HEK293T (cell line): Measurements from ENCODE around the gene GYS1.

Source experiments
- CTCF ChIA-PET: fragments of 350-600 bp; formaldehyde crosslinking; extraction: SDS; loops from one replicate; lab custom pipeline; 2021; ENCODE audit warnings: antibody characterized with exemption, inconsistent platforms; lab: Yijun Ruan, JAX
- POLR2A ChIA-PET: fragments of 350-600 bp; formaldehyde crosslinking; extraction: SDS; loops from one replicate; lab custom pipeline; 2020; ENCODE audit warnings: antibody characterized with exemption, inconsistent platforms; lab: Yijun Ruan, JAX
- DNase-seq: peaks from one replicate; pipeline ENCODE4 v3.0.0; 2012; ENCODE audit warnings: mixed read lengths; ENCODE audit errors: extremely low spot score
- ARNT ChIP-seq: fragments of 450-650 bp; IDR thresholded peaks from 2 replicates; pipeline ENCODE4 v1.6.1; 2017; ENCODE audit warnings: mild to moderate bottlenecking
- BHLHE40 ChIP-seq: fragments of 450-650 bp; IDR thresholded peaks from 2 replicates; pipeline ENCODE4 v1.6.1; 2016; ENCODE audit warnings: mild to moderate bottlenecking, moderate library complexity, borderline replicate concordance
- CTBP1 ChIP-seq: fragments of 450-650 bp; IDR thresholded peaks from 2 replicates; pipeline ENCODE4 v1.6.1; 2016; ENCODE audit warnings: borderline replicate concordance
- ELF4 ChIP-seq: fragments of 450-650 bp; IDR thresholded peaks from 2 replicates; pipeline ENCODE4 v1.6.1; 2017; ENCODE audit warnings: antibody characterized with exemption
- FOXA1 ChIP-seq: fragments of 450-650 bp; IDR thresholded peaks from 2 replicates; pipeline ENCODE4 v1.6.1; 2016; ENCODE audit warnings: mild to moderate bottlenecking
- FOXK2 ChIP-seq: fragments of 450-650 bp; IDR thresholded peaks from 2 replicates; pipeline ENCODE4 v1.6.1; 2016; ENCODE audit warnings: mild to moderate bottlenecking
- FOXM1 ChIP-seq: fragments of 450-650 bp; IDR thresholded peaks from 2 replicates; pipeline ENCODE4 v1.6.1; 2017; ENCODE audit warnings: mild to moderate bottlenecking, borderline replicate concordance
- HDGF ChIP-seq: fragments of 450-650 bp; IDR thresholded peaks from 2 replicates; pipeline ENCODE4 v1.6.1; 2017; ENCODE audit warnings: antibody characterized with exemption, borderline replicate concordance
- L3MBTL2 ChIP-seq: fragments of 450-650 bp; conservative IDR thresholded peaks from 2 replicates; pipeline ENCODE4 v1.6.1; 2016; ENCODE audit warnings: mild to moderate bottlenecking
- LEF1 ChIP-seq: fragments of 450-650 bp; IDR thresholded peaks from 2 replicates; pipeline ENCODE4 v1.6.1; 2017; ENCODE audit warnings: mild to moderate bottlenecking, borderline replicate concordance
- NFRKB ChIP-seq: fragments of 450-650 bp; IDR thresholded peaks from 2 replicates; pipeline ENCODE4 v1.6.1; 2016; ENCODE audit warnings: mild to moderate bottlenecking, moderate library complexity
- PKNOX1 ChIP-seq: fragments of 450-650 bp; IDR thresholded peaks from 2 replicates; pipeline ENCODE4 v1.6.1; 2016
- SP1 ChIP-seq: fragments of 450-650 bp; IDR thresholded peaks from 2 replicates; pipeline ENCODE4 v1.6.1; 2017
- SUZ12 ChIP-seq: fragments of 450-650 bp; IDR thresholded peaks from 2 replicates; pipeline ENCODE4 v1.6.1; 2016; ENCODE audit warnings: mild to moderate bottlenecking
- TARDBP ChIP-seq: fragments of 450-650 bp; IDR thresholded peaks from 2 replicates; pipeline ENCODE4 v1.6.1; 2016
- ZNF384 ChIP-seq: fragments of 450-650 bp; IDR thresholded peaks from 2 replicates; pipeline ENCODE4 v1.6.1; 2016

Gene GYS1

GRCh38 chr19:48965806-48966540 lies 27.1 kb downstream of the GYS1 start:
- TF ChIP-seq PKNOX1: no peak
- peak; percentile 85 for TF ChIP-seq L3MBTL2
- TF ChIP-seq SP1: no peak
- peak; percentile 51 for TF ChIP-seq ELF4
- TF ChIP-seq FOXM1: no peak
- TF ChIP-seq SUZ12: peak; percentile 98
- DNase-seq: peak; percentile 73
- POLR2A ChIA-PET: interaction anchor here (0.9 to 2.1 kb wide), 10 partner anchors 11 to 156 kb away, joined by 3 to 7 read pairs (median 3); partner anchors contain the start of genes BAX, BCAT2, GYS1 and NUCB1
- CTCF ChIA-PET: interaction anchor here (0.6 to 1.2 kb wide), 3 partner anchors 27 to 530 kb away, joined by 3 to 5 read pairs (median 3); partner anchors contain the start of genes GYS1 and RUVBL2

- ChIA-PET POLR2A (interaction anchor here (1.0 to 2.1 kb wide), 8 partner anchors 11 to 155 kb away, joined by 3 to 7 read pairs (median 4); partner anchors contain the start of genes BAX, BCAT2, GYS1 and NUCB1), CTCF (interaction anchor here (1.2 kb wide), 1 partner anchor 28 kb away, joined by 5 read pairs; the partner anchor contains the start of genes GYS1 and RUVBL2)
- DNase-seq: peak; percentile 92
- no peak for TF ChIP-seq ZNF384
- peak; percentile 50; the same call in 1 of the 2 replicates for TF ChIP-seq ELF4
Measured at GRCh38 chr19:48965040-48965805, 27.9 kb downstream of the GYS1 start, which contains the start of gene FTL. TSS of gene FTL (plus strand) at chr19:48965309. CDS start at chr19:48965508, 199 bp downstream.

- no peak for DNase-seq
- ChIA-PET POLR2A (interaction anchor here (0.7 to 2.1 kb wide), 13 partner anchors 10 to 169 kb away, joined by 3 to 18 read pairs (median 5); partner anchors contain the start of genes BAX, GYS1, NUCB1 and PPP1R15A), CTCF (interaction anchor here (1.0 to 1.6 kb wide), 3 partner anchors 29 to 36 kb away, joined by 3 to 5 read pairs (median 4); partner anchors contain the start of genes GYS1 and RUVBL2)
- no peak for TF ChIP-seq FOXM1
- peak; percentile 53 for TF ChIP-seq L3MBTL2
Measured at GRCh38 chr19:48964205-48965039, 28.7 kb downstream of the GYS1 start.

GRCh38 chr19:48963371-48964204 lies 29.5 kb downstream of the GYS1 start:
- no peak for DNase-seq
- ChIA-PET POLR2A (interaction anchor here (0.7 to 1.6 kb wide), 9 partner anchors 9 to 168 kb away, joined by 3 to 18 read pairs (median 4); partner anchors contain the start of genes BAX, GYS1, PPP1R15A and RUVBL2), CTCF (interaction anchor here (0.6 to 1.6 kb wide), 3 partner anchors 30 to 299 kb away, joined by 3 to 4 read pairs (median 4); partner anchors contain the start of gene RUVBL2)
- TF ChIP-seq HDGF (no peak), CTBP1 (no peak), FOXA1 (no peak), NFRKB (no peak), ELF4 (no peak), FOXM1 (no peak), ZNF384 (no peak), ARNT (no peak), SP1 (no peak)

GRCh38 chr19:48962849-48963165 lies 30.3 kb downstream of the GYS1 start:
- DNase-seq: no peak
- CTCF ChIA-PET: no interaction called here
- POLR2A ChIA-PET: interaction anchor here (1.3 to 1.5 kb wide), 2 partner anchors 89 to 91 kb away, joined by 6 to 9 read pairs; partner anchors contain the start of gene PPP1R15A
- TF ChIP-seq ELF4: no peak
- TF ChIP-seq SP1: no peak
- TF ChIP-seq LEF1: no peak
- TF ChIP-seq NFRKB: no peak
- TF ChIP-seq ARNT: no peak
- TF ChIP-seq FOXK2: no peak
- TF ChIP-seq FOXA1: no peak
- no peak for TF ChIP-seq HDGF
- no peak for TF ChIP-seq SUZ12
- no peak for TF ChIP-seq FOXM1
- no peak for TF ChIP-seq TARDBP
- no peak for TF ChIP-seq ZNF384
- TF ChIP-seq PKNOX1: no peak
- TF ChIP-seq BHLHE40: no peak
- TF ChIP-seq L3MBTL2: no peak
- TF ChIP-seq CTBP1: no peak
